ENCODE data around the gene P2RY8.

Gene P2RY8

GRCh38 chrX:1417921-1418771 lies 118.8 kb downstream of the P2RY8 start:
- no peak for DNase-seq (ENCODE audit: low spot score)

- no peak for DNase-seq (ENCODE audit: low spot score)
These were observed 119.8 kb downstream of the P2RY8 start for GRCh38 chrX:1416965-1417760.

DNA sequence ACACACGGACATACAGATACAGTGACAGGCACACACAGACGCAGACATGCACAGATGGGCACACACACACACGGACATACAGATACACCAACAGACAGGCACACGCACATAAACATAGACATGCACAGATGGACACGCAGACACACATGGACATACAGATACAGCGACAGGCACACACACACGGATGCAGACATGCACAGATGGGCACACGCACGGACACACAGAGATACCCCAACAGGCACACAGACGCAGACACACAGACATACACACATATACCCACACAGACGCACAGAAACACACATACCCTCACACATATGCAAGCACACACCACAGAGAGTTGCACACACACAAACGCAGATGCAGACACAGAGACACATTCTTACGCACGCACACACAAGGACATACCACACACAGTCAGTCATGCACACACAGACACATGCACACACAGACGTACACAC lies 120.6 kb downstream of the P2RY8 start:
- DNase-seq (ENCODE audit: low spot score) = no peak
